ENCODE measurements around the gene PMEL. TPM values are rescaled to one million over a fixed set of nuclear protein-coding genes. Genes with fewer than 3 reads are reported as not detected.

The PMEL gene
- total and polyA plus RNA-seq, 2 of the 8 experiments (the other 6 are each of a cell fraction or from before 2014, with no cell fraction given): 120 to 382 TPM

- TF ChIP-seq MAX (IDR thresholded peaks at IDR 0.05): no peak
- TF ChIP-seq RNF2 (IDR thresholded peaks at IDR 0.05; ENCODE audit: borderline replicate concordance, low read depth, low read length, missing control alignments, poor library complexity, severe bottlenecking): no peak
These were observed 48.4 kb upstream of the PMEL start (continued) for GRCh38 chr12:56014205-56014604.

Data from H1 (cell line).